Esophagus muscularis mucosa (tissue), 4 donors: ENCODE data around the gene TTLL3. TPM values are rescaled to one million over a fixed set of nuclear protein-coding genes. Genes with fewer than 3 reads are reported as not detected.

Source experiments
- DNase-seq: peaks from one replicate; pipeline ENCODE4 v3.0.0-alpha.2; 2017; ENCODE audit errors: extremely low spot score
- H3K27ac ChIP-seq, 4 donors: fragments of 200-600 bp; sonication (generic); replicated peaks in 1 of 4; 1 replicate in 3 of 4; 2 replicates in 1 of 4; pipeline ENCODE4 v1.5.1; 2016 to 2019; ENCODE audit warnings: mild to moderate bottlenecking in 1 of 4
- H3K27me3 ChIP-seq, 4 donors: fragments of 200-600 bp; sonication (generic); one replicate each; pipeline versions ENCODE4 v1.5.1 to v1.6.0; 2016 to 2019
- H3K36me3 ChIP-seq, 4 donors: fragments of 200-600 bp; sonication (generic); one replicate each; pipeline ENCODE4 v1.5.1; 2016 to 2019
- H3K4me1 ChIP-seq, 4 donors: fragments of 200-600 bp; sonication (generic); one replicate each; pipeline ENCODE4 v1.5.1; 2016 to 2019
- H3K4me3 ChIP-seq, 4 donors: fragments of 200-600 bp; sonication (generic); 1 replicate in 2 of 4; 2 replicates in 2 of 4; pipeline ENCODE4 v1.5.1; 2016 to 2019; ENCODE audit warnings: mild to moderate bottlenecking in 4 of 4, moderate library complexity in 1 of 4
- H3K9me3 ChIP-seq, 4 donors: fragments of 200-600 bp; sonication (generic); 1 replicate in 3 of 4; 2 replicates in 1 of 4; pipeline ENCODE4 v1.5.1; 2016 to 2019
- EP300 ChIP-seq: sonication (generic); formaldehyde crosslinking; IDR thresholded peaks from one replicate; pipeline ENCODE4 v1.6.1; 2017; ENCODE audit warnings: antibody characterized with exemption
- POLR2A ChIP-seq: fragments of 450-650 bp; IDR thresholded peaks from one replicate; pipeline ENCODE4 v1.6.1; 2017; ENCODE audit warnings: antibody characterized with exemption, moderate library complexity, mild to moderate bottlenecking, low read depth
- POLR2AphosphoS5 ChIP-seq, 2 donors: sonication (generic); formaldehyde crosslinking; IDR thresholded peaks; one replicate each; pipeline ENCODE4 v1.6.1; 2017; ENCODE audit warnings: antibody characterized with exemption in 2 of 2
- WGBS: methylation state at CpG from one replicate; pipeline ENCODE4 v1.1.5; 2018; 5-methylcytosine and 5-hydroxymethylcytosine counted together
- intact Hi-C: fragments of 100-400 bp; cut with DNase I; formaldehyde crosslinking; loops from one replicate; pipeline ENCODE4 v1.15.1; 2023
- total RNA-seq, 4 donors: library from RNA; depleted of rRNA; stranded (reverse); fragments of >200 nt; gene quantifications; one replicate each; pipeline versions ENCODE4 v1.1.0 to v1.2.1, GENCODE V29; 2016
- TF ChIP-seq, protein P1 (sequence below), 3 experiments: fragments of 200-600 bp in 2 of 3; fragments of 450-650 bp in 1 of 3; sonication (generic) in 2 of 3; IDR thresholded peaks; one replicate each; pipeline ENCODE4 v1.5.1; 2017 to 2019; ENCODE audit warnings: antibody characterized with exemption in 3 of 3, mild to moderate bottlenecking in 2 of 3, moderate library complexity in 1 of 3

The TTLL3 gene
- total RNA-seq, 4 donors from 2014 or later = 15.5 to 56.5 (median 25.6) TPM

DNA sequence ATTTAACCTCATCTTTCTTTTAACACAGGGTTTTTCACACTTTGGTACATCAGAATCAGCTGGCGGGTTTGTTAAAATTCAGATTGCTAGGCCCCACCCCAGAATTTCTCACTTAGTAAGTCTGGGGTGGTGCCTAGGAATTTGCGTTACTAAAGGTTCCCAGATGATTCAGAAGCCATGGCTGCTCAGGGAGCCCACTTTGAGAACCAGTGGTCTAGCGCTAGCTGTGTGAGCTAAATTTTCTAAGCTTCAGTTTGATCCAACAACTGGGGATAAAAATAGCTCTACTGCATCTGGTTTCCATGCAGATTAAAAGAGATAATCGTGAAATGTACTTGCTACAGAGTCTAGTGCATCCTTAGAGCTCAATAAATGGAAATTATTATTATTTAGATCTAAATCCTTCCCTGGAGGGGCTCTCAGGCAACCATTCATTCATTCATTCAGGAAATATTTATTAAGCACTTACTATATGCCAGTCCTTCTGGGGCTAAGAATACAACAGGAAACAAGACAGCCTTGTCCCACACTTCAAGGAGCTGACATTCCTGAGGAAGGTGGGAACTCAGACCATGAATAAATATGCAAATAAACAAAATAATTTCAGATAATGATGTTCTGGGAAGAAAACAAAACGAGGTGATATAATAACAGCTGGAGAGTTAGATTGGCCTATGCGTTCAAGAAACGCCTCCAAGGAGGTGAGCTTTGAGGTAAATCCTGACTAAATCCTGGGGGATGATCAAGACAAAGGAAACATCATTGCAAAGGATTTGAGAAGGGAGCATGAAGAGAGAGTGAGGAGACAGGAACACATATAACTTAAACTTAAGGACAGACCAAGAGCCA lies 73.9 kb downstream of the TTLL3 start:
- TF ChIP-seq, protein P1, sequence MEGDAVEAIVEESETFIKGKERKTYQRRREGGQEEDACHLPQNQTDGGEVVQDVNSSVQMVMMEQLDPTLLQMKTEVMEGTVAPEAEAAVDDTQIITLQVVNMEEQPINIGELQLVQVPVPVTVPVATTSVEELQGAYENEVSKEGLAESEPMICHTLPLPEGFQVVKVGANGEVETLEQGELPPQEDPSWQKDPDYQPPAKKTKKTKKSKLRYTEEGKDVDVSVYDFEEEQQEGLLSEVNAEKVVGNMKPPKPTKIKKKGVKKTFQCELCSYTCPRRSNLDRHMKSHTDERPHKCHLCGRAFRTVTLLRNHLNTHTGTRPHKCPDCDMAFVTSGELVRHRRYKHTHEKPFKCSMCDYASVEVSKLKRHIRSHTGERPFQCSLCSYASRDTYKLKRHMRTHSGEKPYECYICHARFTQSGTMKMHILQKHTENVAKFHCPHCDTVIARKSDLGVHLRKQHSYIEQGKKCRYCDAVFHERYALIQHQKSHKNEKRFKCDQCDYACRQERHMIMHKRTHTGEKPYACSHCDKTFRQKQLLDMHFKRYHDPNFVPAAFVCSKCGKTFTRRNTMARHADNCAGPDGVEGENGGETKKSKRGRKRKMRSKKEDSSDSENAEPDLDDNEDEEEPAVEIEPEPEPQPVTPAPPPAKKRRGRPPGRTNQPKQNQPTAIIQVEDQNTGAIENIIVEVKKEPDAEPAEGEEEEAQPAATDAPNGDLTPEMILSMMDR (IDR thresholded peaks at IDR 0.05) = no peak
- TF ChIP-seq EP300 (no peak), POLR2AphosphoS5 (IDR thresholded peaks at IDR 0.05) (no peak), POLR2A (no peak)
- no peak for DNase-seq
- Histone ChIP-seq H3K9me3 (no peaks in the 10 kb centered on the region), H3K27ac (no peak overlapping the region), H3K4me1 (no peaks in the 10 kb centered on the region), H3K4me3 (no peak overlapping the region), H3K27me3 (no peaks in the 10 kb centered on the region), H3K36me3 (no peaks in the 10 kb centered on the region)
- 85% methylated on average over 7 of the region's 7 CpGs for WGBS
- intact Hi-C loops = no loop called here

DNA sequence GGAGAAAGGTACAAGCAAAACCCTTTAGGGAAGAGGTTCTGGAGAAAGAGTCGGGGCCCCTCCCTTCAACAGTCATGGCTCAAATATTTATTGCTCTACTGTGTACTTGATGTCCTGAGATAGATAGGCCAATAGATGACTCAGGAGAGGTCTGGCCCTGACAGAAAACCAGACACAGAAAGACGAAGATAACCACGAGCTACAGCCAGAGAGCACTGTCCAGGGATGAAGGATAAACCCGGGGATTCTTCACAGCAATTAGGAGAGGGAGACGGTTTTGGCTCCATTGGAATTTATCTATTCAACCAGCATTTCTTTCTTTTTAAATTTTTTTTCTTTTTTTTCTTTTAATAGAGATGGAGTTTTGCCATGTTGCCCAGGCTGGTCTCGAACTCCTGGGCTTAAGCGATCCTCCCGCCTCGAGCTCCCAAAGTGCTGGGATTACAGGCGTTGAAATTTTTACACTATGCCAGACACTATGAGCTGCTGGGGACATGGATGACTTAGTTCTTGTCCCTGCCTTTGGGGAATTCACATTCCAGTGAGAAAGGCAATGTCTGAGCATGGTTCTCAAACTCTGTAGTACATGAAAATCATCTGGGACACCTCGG lies 74.6 kb downstream of the TTLL3 start:
- WGBS = 80% methylated on average over 11 of the region's 11 CpGs
- DNase-seq = no peak
- intact Hi-C loops = no loop called here
- no peaks in the 10 kb centered on the region for H3K36me3 ChIP-seq
- no peak overlapping the region for H3K4me3 ChIP-seq
- H3K27ac ChIP-seq = no peak overlapping the region
- H3K27me3 ChIP-seq = no peaks in the 10 kb centered on the region
- no peaks in the 10 kb centered on the region for H3K9me3 ChIP-seq
- peak in 1 of 2 donors; percentile 25 for TF ChIP-seq POLR2AphosphoS5 (IDR thresholded peaks at IDR 0.05)
- TF ChIP-seq, protein P1 (IDR thresholded peaks at IDR 0.05) = no peak
- H3K4me1 ChIP-seq = peaks cover 0 to under 1% (median 0%) of the 10 kb centered on the region in 4 donors

Other genes with a start within 250 kb of the TTLL3 start
- gene MTMR14, start 160.8 kb upstream of the TTLL3 start, total RNA-seq = 10 to 100 TPM; 14.1 to 27.3 (median 21.1) TPM
- gene CPNE9, start 106.4 kb upstream of the TTLL3 start, total RNA-seq = under 1 TPM in 2 of 4 donors, not detected in 2; 0.33 to 0.42 TPM
- 10 to 100 TPM; 16.2 to 23.3 (median 21.1) TPM for gene BRPF1, start 78.5 kb upstream of the TTLL3 start, total RNA-seq
- gene OGG1, start 60.3 kb upstream of the TTLL3 start, total RNA-seq = 10 to 100 TPM; 18.6 to 28.3 (median 24.9) TPM
- 10 to 100 TPM; 53.6 to 78.9 (median 70.2) TPM for gene CAMK1, start 40.3 kb upstream of the TTLL3 start, total RNA-seq
- 10 to 100 TPM; 64.4 to 80.9 (median 74.6) TPM for gene TADA3, start 17.8 kb upstream of the TTLL3 start, total RNA-seq
- 100 to 1,000 TPM; 129 to 191 (median 164) TPM for gene ARPC4, start 17.2 kb upstream of the TTLL3 start, total RNA-seq
- gene RPUSD3, start 33.7 kb downstream of the TTLL3 start, total RNA-seq = 10 to 100 TPM; 33.0 to 48.1 (median 45.0) TPM
- 1 to 10 TPM in 2 of 4 donors, under 1 TPM in 2; 0.78 to 2.4 (median 1.0) TPM for gene CIDEC, start 70.0 kb downstream of the TTLL3 start, total RNA-seq
- 10 to 100 TPM; 17.9 to 39.8 (median 26.4) TPM for gene JAGN1, start 80.3 kb downstream of the TTLL3 start, total RNA-seq
- 1 to 10 TPM in 3 of 4 donors, under 1 TPM in 1; 0.99 to 1.7 (median 1.2) TPM for gene IL17RE, start 92.6 kb downstream of the TTLL3 start, total RNA-seq
- gene IL17RC, start 106.8 kb downstream of the TTLL3 start, total RNA-seq = 10 to 100 TPM; 40.3 to 60.4 (median 51.3) TPM
- 10 to 100 TPM; 38.6 to 62.9 (median 52.0) TPM for gene CRELD1, start 123.6 kb downstream of the TTLL3 start, total RNA-seq
- gene PRRT3, start 142.1 kb downstream of the TTLL3 start, total RNA-seq = 1 to 10 TPM in 3 of 4 donors, under 1 TPM in 1; 0.83 to 2.5 (median 2.0) TPM
- gene EMC3, start 176.6 kb downstream of the TTLL3 start, total RNA-seq = 10 to 100 TPM; 36.5 to 72.6 (median 56.1) TPM
- gene FANCD2, start 216.2 kb downstream of the TTLL3 start, total RNA-seq = 1 to 10 TPM in 2 of 4 donors, under 1 TPM in 2; 0.52 to 2.3 (median 1.1) TPM